T47D (cell line): ENCODE measurements around the gene MGAT4C.
A peak's percentile ranks its signal among the peaks of the same experiment; 100 is the strongest.

ENCODE experiments used
- DNase-seq, 2 experiments: peaks; one replicate each; pipeline versions ENCODE4 v3.0.0 to v3.0.0-alpha.2; 2011 to 2012; ENCODE audit warnings: low read depth in 1 of 2, low spot score in 1 of 2
- JUND ChIP-seq: IDR thresholded peaks from 2 replicates; pipeline ENCODE4 v1.6.1; 2012; ENCODE audit warnings: low read depth
- in situ Hi-C: cut with HindIII; loops from 2 replicates; pipeline ENCODE4 v1.10.0; 2016; ENCODE audit warnings: low sequenced_read_pairs, low pct_unique_long_range_greater_than_20kb

Gene MGAT4C

DNA sequence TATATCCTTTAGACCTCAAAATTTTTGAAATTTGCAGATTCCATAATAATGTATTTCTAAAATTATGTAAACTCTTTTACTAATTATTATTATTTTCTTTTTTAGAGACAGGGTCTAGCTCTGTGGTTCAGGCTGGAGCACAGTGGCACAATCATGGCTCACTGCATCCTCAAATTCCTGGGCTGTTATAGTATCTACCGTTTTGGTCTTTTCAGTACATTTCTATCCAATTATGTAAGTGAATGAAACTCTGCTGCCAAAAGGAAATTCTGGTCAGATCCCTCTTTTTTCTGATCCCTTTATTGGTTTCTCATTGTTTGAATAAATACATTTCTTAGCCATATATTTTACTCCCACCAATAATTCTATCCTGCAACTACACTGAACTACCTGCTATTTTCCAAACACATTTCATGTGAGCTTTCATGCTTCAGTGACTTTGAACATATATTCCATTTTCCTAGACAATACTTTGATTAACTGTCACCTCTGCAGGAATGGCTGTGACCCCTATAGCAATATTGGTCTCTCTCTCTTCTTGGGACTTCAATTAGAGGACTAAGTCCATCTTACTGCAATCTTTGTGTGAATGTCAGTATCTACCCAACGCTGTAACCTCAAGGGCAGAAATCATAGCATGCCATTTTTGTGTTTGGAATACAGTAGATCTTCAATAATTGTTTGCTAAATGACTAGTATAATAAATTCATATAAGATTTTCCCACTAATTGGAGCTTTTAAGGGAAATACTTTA lies 198.9 kb downstream of the MGAT4C start:
- TF ChIP-seq JUND, result no peak
- in situ Hi-C loops, result no loop called here
- no peak for DNase-seq

DNA sequence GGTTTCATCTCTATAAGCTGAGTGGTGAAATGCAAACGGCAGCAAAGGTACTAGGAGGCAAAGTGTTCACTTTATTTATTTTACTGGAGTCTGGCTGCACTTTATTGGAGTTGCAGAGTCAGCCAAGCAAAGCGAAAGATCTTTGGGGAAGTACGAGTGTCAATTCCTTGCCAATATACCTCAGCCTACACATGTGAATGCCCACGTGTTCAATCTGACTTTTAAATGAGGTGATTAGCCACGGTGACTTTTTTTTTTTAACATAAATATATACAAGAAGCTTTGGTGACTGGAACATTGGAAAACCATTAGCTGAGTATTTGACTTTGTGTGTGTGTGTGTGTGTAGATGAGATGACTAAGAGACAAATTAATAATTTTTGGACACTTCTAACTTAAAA lies 203.3 kb downstream of the MGAT4C start:
- peak in 1 of 2 experiments; percentile 40 for DNase-seq
- in situ Hi-C loops, result no loop called here
- no peak for TF ChIP-seq JUND

DNA sequence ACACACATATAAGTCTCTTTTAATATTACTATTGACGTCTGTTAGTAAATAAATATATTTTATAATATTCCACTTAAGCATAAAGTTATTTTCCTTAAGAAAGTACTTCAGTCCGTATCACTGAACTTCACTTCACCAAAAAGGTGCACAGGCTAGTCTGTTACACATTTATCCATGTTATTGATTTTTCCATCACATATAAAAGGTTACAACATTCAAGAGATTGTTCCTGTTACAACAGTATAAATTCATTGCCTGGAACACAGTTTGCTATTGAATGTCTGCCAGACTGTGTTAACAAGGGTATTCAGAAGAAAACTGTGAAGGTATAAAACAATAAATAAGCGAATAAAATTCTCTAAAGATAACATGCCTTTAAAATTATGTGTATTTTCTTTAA lies 206.2 kb downstream of the MGAT4C start:
- no peak for DNase-seq
- in situ Hi-C loops, result no loop called here
- TF ChIP-seq JUND, result no peak

DNA sequence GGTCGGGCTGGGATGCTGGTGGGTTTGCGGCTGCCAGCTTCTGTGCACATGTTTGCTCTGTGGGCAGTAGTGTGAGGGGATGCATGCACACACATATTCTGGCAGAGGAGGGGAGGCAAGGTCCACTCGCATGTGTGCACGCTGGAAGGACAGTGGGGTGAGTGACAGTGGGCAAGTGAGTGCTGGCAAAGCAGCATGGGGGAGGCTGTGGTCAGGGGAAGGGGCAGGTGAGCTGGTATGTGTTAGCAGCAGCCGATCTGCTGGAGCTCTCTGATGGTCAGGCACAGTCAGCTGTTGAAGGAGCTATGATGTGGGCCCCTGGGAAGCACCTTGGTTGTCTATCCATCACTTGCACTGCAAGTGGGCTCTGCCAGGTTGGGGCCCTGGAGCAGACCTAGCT lies 211.8 kb downstream of the MGAT4C start:
- DNase-seq, result no peak
- TF ChIP-seq JUND, result no peak

DNA sequence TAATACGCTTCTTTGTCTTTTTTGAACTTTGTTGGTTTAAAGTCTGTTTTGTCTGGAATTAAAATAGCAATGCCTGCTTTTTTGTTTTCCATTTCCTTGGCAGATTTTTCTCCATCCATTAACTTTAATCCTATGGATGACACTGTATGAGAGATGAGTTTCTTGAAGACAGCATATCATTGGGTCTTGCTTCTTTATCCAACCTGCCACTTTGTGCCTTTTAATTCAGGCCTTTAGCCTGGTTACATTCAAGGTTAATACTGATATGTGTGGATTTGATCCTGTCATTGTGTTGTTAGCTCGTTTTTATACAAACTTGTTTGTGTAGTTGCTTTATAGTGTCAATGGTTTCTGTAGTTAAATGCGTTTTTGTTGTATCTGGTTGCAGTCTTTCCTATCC lies 214.1 kb downstream of the MGAT4C start:
- DNase-seq, result no peak
- in situ Hi-C loops, result no loop called here
- no peak for TF ChIP-seq JUND

More for the DNA sequence above, 211.8 kb downstream of the MGAT4C start:
- in situ Hi-C loops, result no loop called here

DNA sequence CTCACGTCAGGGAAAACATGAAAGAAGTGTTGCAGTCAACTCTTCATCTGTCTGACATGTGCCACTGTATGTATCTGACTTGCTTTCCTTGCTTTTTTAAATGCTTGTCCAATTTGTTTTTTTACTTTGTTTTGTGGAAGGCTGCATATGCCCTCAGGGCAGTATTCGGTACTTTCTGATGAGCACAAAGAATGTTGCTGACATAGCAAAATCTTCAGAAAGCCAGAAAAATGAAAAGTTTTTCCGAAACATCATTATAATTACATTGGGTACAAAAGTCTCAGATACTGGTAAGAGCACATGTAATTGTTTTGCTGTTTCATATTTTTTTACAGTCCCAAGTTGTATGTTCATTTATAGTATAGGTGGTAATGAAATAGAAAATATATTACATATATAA lies 237.8 kb downstream of the MGAT4C start:
- in situ Hi-C loops, result no loop called here
- TF ChIP-seq JUND, result no peak
- DNase-seq, result no peak

DNA sequence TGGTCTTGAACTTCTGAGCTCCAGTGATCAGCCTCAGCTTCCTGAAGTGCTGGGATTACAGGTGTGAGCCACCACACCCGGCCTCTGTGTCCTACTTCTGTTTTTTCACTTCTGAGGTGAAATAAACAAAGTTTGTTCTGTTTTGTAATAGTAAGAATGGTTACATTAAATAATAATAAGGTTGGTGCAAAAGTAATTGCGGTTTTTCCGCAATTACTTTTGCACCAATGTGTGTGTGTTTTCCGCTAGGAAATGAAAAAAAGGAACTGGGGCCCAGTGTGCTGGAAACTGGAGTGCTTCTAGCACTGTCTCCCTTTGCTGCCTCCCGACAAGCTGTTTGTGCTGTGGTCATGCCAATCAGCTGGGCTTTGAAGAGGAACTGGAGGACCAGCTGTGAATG lies 241.2 kb downstream of the MGAT4C start:
- TF ChIP-seq JUND, result no peak
- in situ Hi-C loops, result no loop called here
- no peak for DNase-seq

DNA sequence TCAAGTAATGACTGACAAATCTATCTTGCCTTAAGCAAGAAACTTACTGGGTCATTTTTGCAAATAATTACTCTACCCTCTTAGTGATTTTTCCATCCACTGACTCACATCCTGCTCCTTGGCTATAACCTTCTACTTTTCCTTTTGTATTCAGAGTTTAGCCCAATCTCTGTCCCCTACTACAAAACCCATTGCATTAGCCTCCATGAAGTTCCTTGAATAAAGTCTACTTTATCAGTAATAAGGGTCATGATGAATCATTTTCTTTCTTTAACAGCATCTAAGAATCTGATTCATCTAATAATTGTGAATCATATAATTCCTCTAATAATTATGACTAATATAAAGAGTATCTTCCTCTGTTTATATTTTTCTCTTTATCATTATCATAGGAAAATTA lies 249.5 kb downstream of the MGAT4C start:
- no peak for TF ChIP-seq JUND

DNA sequence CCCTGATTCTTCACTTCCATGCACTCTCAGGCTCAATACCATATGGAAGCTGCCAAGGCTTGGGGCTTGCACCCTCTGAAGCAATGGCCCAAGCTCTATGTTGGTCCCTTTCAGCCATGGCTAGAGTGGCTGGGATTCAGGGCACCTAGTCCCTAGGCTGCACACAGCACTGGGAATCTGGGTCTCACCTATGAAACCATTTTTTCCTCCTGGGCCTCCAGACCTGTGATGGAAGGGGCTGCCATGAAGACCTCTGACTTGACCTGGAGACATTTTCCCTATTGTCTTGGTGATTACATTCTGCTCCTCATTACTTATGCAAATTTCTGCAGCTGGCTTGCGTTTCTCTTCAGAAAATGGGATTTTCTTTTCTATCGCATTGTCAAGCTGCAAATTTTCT lies 258.1 kb downstream of the MGAT4C start:
- in situ Hi-C loops, result no loop called here
- no peak for DNase-seq
- no peak for TF ChIP-seq JUND

More for the DNA sequence above, 249.5 kb downstream of the MGAT4C start:
- DNase-seq, result no peak
- in situ Hi-C loops, result no loop called here

DNA sequence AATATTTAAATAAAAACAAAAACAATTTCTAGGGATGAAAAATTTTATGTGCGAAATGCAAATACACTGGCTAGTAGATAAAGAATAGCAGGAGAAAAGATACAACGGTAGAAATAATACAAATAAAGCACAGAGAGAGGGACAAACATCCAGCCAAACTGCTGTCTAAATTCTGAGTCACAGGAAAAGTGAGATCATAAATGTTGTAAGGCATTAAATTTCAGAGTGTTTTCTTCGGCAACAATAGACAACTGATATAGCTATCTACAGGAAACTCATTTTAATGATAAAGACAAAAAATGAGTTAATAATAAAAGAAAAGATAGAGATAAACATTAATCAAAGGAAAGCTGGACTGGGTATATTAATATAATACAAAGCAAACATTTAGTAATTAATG lies 259.9 kb downstream of the MGAT4C start:
- no peak for TF ChIP-seq JUND
- no peak for DNase-seq
- in situ Hi-C loops, result no loop called here

DNA sequence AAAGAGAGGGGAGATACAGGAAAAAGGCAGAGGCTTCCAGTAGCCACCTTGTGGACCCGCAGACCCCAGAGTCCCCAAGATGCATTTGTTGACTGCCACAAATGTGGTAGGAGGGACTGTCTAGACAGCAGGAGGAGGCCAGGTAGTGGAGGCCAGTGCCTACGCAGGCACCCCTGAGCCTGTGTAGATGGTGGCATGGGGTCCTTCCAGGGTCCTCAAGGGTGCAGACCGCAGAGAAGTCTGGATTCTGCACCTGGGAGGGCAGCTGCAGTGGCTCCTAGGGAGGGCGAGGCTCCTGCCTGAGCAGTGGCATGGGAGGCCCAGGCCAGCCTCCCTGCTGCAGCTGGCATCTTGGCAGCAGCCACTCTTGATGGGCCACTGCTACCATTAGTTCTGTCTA lies 262.4 kb downstream of the MGAT4C start:
- no peak for DNase-seq
- no peak for TF ChIP-seq JUND
- in situ Hi-C loops, result no loop called here

DNA sequence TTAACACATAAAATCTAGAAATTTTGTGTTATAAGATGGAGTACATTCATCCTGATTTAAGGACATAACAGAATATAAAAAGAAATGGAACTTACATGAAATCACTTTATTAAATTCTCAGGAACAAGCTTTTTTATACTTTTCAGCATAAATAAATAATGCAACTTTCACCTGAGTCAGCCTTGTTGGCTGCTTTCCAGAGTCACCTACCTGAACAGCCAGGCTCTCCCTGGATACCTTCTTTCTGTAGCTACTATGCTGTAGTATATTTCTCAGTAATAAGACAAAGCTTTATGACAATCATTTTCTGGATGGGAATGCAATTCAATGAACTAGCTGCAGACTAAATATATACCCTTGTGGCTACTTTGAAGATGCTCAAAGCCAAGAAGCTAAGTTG lies 270.2 kb downstream of the MGAT4C start:
- in situ Hi-C loops, result no loop called here
- peak in 1 of 2 experiments; percentile 27 for DNase-seq
- TF ChIP-seq JUND, result no peak

DNA sequence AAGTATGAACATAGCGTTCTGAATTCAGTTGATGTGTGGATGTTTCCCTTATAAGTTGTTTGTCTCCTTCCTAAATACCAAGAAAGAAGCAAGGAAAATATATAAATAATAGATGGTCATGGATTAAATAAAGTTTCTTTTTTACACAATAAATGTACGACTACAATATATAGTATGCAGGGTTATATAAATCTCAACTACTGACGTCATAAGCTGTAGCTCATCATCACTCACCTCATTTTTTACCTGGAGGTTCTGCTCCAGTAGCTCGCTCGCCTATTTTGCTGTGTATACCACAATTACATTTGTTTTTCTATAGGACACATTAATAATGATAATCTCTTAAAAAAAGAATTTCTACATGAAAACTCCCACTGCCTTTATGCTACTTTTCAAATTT lies 272.6 kb downstream of the MGAT4C start:
- TF ChIP-seq JUND, result no peak
- in situ Hi-C loops, result no loop called here
- DNase-seq, result no peak

DNA sequence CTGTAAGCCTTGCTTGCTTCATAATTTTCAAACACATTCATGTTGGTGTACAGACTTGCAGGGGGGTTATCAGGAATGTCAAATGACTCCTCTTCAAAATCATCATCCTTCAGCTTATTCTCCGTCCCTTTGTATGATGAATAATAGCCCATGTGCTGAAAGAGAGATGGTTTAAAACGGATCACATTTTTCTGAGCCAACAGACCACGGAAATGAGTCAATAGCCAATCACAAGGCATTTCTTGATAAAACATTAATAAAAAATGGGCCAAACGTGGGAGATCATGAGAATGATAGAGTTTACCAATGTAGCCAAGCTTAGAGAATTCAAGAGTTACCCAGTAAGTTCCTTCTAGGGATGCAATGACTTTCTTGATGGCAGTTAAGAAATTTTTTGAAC lies 276.6 kb downstream of the MGAT4C start:
- TF ChIP-seq JUND, result no peak
- in situ Hi-C loops, result no loop called here
- no peak for DNase-seq
